HepG2 (cell line): ENCODE measurements around the gene TTLL6. TPM values are rescaled to one million over a fixed set of nuclear protein-coding genes. Genes with fewer than 3 reads are reported as not detected.

Experiments used
- ATAC-seq: fragments of 200-7000 bp; cut with Tn5 transposase; 3 replicates; pipeline ENCODE4 v1.9.1; 2020; ENCODE audit warnings: mild to moderate bottlenecking, moderate library complexity
- BruUV-seq: library from RNA; stranded (reverse); fragments of 400-500 nt; replicated peaks from 2 replicates; lab custom pipeline; 2021; lab: Mats Ljungman, UMichigan
- CTCF ChIA-PET: fragments of 300-600 bp; formaldehyde crosslinking; extraction: SDS; loops from one replicate; lab custom pipeline; 2021; ENCODE audit warnings: low total read pairs, inconsistent platforms, low intra/inter-chr PET ratio; lab: Yijun Ruan, JAX
- POLR2A ChIA-PET: fragments of 350-600 bp; sonication (Branson Sonifier 250); formaldehyde crosslinking; loops from one replicate; lab custom pipeline; 2020; ENCODE audit warnings: antibody characterized with exemption, inconsistent platforms; lab: Yijun Ruan, JAX
- DNase-seq: peaks from one replicate; pipeline ENCODE4 v3.0.0-alpha.2; 2015; ENCODE audit warnings: low spot score
- FAIRE-seq: peaks from 3 replicates; lab custom pipeline; 2011; peaks lifted over from hg19 to GRCh38; lab: Jason Lieb, UNC
- H2AFZ ChIP-seq: one replicate; pipeline ENCODE4 v1.6.1; 2011; ENCODE audit warnings: low read length, inconsistent platforms
- H3K27ac ChIP-seq: fragments of 300-600 bp; 3 replicates; pipeline ENCODE4 v1.8.0; 2011; ENCODE audit warnings: mixed run types, mild to moderate bottlenecking, mixed read lengths, low read length, inconsistent platforms; ENCODE audit not compliant: insufficient read depth; ENCODE audit errors: extremely low read length
- H3K27me3 ChIP-seq, 2 experiments: fragments of 200-600 bp in 1 of 2; 2 replicates in 1 of 2; 3 replicates in 1 of 2; pipeline versions ENCODE4 v1.6.0 to v1.8.0; 2011; ENCODE audit warnings: low read length in 2 of 2, mild to moderate bottlenecking in 2 of 2, moderate library complexity in 2 of 2, inconsistent platforms in 1 of 2; ENCODE audit not compliant: insufficient read depth in 2 of 2, control insufficient read depth in 1 of 2
- H3K36me3 ChIP-seq, 2 experiments: fragments of 200-600 bp in 1 of 2; replicated peaks in 1 of 2; 2 replicates in 1 of 2; 3 replicates in 1 of 2; pipeline versions ENCODE4 v1.5.1 to v1.8.0; 2011; ENCODE audit warnings: low read length in 2 of 2, inconsistent platforms in 1 of 2; ENCODE audit not compliant: insufficient read depth in 2 of 2, control insufficient read depth in 1 of 2
- H3K4me1 ChIP-seq: 2 replicates; pipeline ENCODE4 v1.5.1; 2012; ENCODE audit warnings: low read length, inconsistent platforms; ENCODE audit not compliant: insufficient read depth
- H3K4me2 ChIP-seq: 2 replicates; pipeline ENCODE4 v1.6.0; 2011; ENCODE audit warnings: low read depth, low read length, inconsistent platforms
- H3K4me3 ChIP-seq, 3 experiments: fragments of 200-600 bp in 1 of 3; sonication (generic), shearing (Covaris generic) in 1 of 3; replicated peaks in 1 of 3; 2 replicates each; pipeline ENCODE4 v1.5.1; 2011 to 2016; ENCODE audit warnings: low read length in 3 of 3, inconsistent platforms in 2 of 3, low read depth in 2 of 3, mild to moderate bottlenecking in 2 of 3, control low read depth in 1 of 3, mixed read lengths in 1 of 3; ENCODE audit not compliant: insufficient read depth in 1 of 3
- H3K79me2 ChIP-seq: one replicate; pipeline ENCODE4 v1.6.1; 2011; ENCODE audit warnings: low read length, inconsistent platforms; ENCODE audit not compliant: insufficient read depth
- H3K9ac ChIP-seq: 2 replicates; pipeline ENCODE4 v1.6.0; 2011; ENCODE audit warnings: mild to moderate bottlenecking, low read depth, low read length, inconsistent platforms; ENCODE audit not compliant: insufficient read depth
- H3K9me3 ChIP-seq: 2 replicates; pipeline ENCODE4 v1.5.1; 2012; ENCODE audit warnings: mild to moderate bottlenecking, low read length
- H4K20me1 ChIP-seq: 2 replicates; pipeline ENCODE4 v1.6.0; 2011; ENCODE audit warnings: inconsistent platforms, mild to moderate bottlenecking, low read length, moderate library complexity; ENCODE audit not compliant: insufficient read depth
- ASH2L ChIP-seq: fragments of 300-600, 200-600 bp; sonication (generic); IDR thresholded peaks from 2 replicates; pipeline ENCODE4 v1.7.0; 2017; ENCODE audit warnings: low read depth, mild to moderate bottlenecking, moderate library complexity, mixed read lengths, low read length; ENCODE audit not compliant: insufficient read length
- CBX2 ChIP-seq, 2 experiments: fragments of 200-600 bp in 1 of 2; sonication (generic); formaldehyde crosslinking in 1 of 2; IDR thresholded peaks; 2 replicates each; pipeline versions ENCODE4 v1.7.0 to v1.8.1; 2018 to 2022; ENCODE audit warnings: low read depth in 2 of 2, low read length in 1 of 2, mild to moderate bottlenecking in 1 of 2, missing genetic modification reagents in 1 of 2
- DR1 ChIP-seq: sonication (generic); formaldehyde crosslinking; IDR thresholded peaks from 2 replicates; pipeline ENCODE4 v1.8.0; 2021; ENCODE audit warnings: mild to moderate bottlenecking, missing genetic modification reagents, inconsistent platforms
- FOSL1 ChIP-seq: sonication (generic); formaldehyde crosslinking; IDR thresholded peaks from 2 replicates; pipeline ENCODE4 v1.9.0; 2021; ENCODE audit warnings: missing genetic modification reagents, borderline replicate concordance
- FOXA3 ChIP-seq: IDR thresholded peaks from 2 replicates; pipeline ENCODE4 v1.6.1; 2016; ENCODE audit warnings: missing genetic modification reagents, missing compliant biosample characterization
- HDAC2 ChIP-seq: sonication (generic); formaldehyde crosslinking; IDR thresholded peaks from 2 replicates; pipeline ENCODE4 v1.4.0; 2020; ENCODE audit warnings: missing genetic modification reagents
- MYC ChIP-seq: sonication (generic); formaldehyde crosslinking; IDR thresholded peaks from 2 replicates; pipeline ENCODE4 v1.9.0; 2021; ENCODE audit warnings: missing genetic modification reagents, borderline replicate concordance
- PPARG ChIP-seq: conservative IDR thresholded peaks from 2 replicates; pipeline ENCODE4 v1.6.1; 2016; ENCODE audit warnings: missing biosample characterization, missing genetic modification reagents
- RXRA ChIP-seq: sonication (generic); formaldehyde crosslinking; IDR thresholded peaks from 2 replicates; pipeline ENCODE4 v1.5.1; 2020; ENCODE audit warnings: missing genetic modification reagents
- SKIL ChIP-seq: sonication (generic); formaldehyde crosslinking; IDR thresholded peaks from 2 replicates; pipeline ENCODE4 v1.8.0; 2022; ENCODE audit warnings: missing genetic modification reagents, mild to moderate bottlenecking, moderate library complexity, borderline replicate concordance
- SP1 ChIP-seq, 2 experiments: fragments of 450-650 bp in 1 of 2; sonication (generic) in 1 of 2; formaldehyde crosslinking in 1 of 2; IDR thresholded peaks; 2 replicates each; pipeline versions ENCODE4 v1.4.0 to v1.6.1; 2016 to 2020; ENCODE audit warnings: missing genetic modification reagents in 1 of 2
- SYNCRIP ChIP-seq: fragments of 200-400 bp; formaldehyde crosslinking; IDR thresholded peaks from 2 replicates; pipeline ENCODE4 v1.6.1; 2018; ENCODE audit warnings: mild to moderate bottlenecking, low read depth, low read length; ENCODE audit not compliant: insufficient read depth
- ZNF788 ChIP-seq: sonication (generic); formaldehyde crosslinking; IDR thresholded peaks from 2 replicates; pipeline ENCODE4 v1.5.0; 2020; ENCODE audit warnings: mild to moderate bottlenecking, missing genetic modification reagents, borderline replicate concordance
- WGBS: methylation state at CpG from one replicate; pipeline ENCODE4 v1.1.6; 2017; ENCODE audit warnings: low lambda C conversion rate; 5-methylcytosine and 5-hydroxymethylcytosine counted together
- in situ Hi-C: cut with HindIII; loops from 2 replicates; pipeline ENCODE4 v1.10.0; 2017; ENCODE audit warnings: low pct_unique_long_range_greater_than_20kb; ENCODE audit not compliant: extremely low pct_ligation_motif_present
- intact Hi-C: fragments of 100-400 bp; cut with micrococcal nuclease; formaldehyde crosslinking; loops from one replicate; pipeline ENCODE4 v1.10.0; 2022; ENCODE audit not compliant: unreplicated experiment
- polyA plus RNA-seq, 8 experiments: library from polyadenylated mRNA; depleted of rRNA in 3 of 8; stranded (reverse) in 7 of 8; unstranded in 1 of 8; fragments of >200 nt; fragmentation: Illumina TruSeq in 4 of 8; extraction: Trizol in 4 of 8; gene quantifications; 2 replicates each; pipeline versions ENCODE4 v1.2.1 to v1.2.3, GENCODE V29; 2011 to 2016; ENCODE audit warnings: low read depth in 4 of 8, missing spikeins in 1 of 8, mixed read lengths in 1 of 8; ENCODE audit not compliant: insufficient read depth in 1 of 8
- total RNA-seq, 5 experiments: library from RNA; depleted of rRNA; stranded (reverse); fragments of >200 nt; fragmentation: Illumina TruSeq; extraction: Trizol; gene quantifications; 2 replicates each; pipeline ENCODE4 v1.2.3, GENCODE V29; 2016; ENCODE audit warnings: low read depth in 1 of 5
- TF ChIP-seq, protein P1 (sequence below): sonication (generic); formaldehyde crosslinking; IDR thresholded peaks from 2 replicates; pipeline ENCODE4 v1.5.1; 2020; ENCODE audit warnings: mild to moderate bottlenecking, missing genetic modification reagents, moderate library complexity

TTLL6 gene
- total and polyA plus RNA-seq, 2 of the 13 experiments (the other 11 are each of a cell fraction or from before 2014, with no cell fraction given) = 0.04 to 0.08 TPM

GRCh38 chr17:48799069-48799723 is 17.8 kb downstream of the TTLL6 start:
- H4K20me1 ChIP-seq = no peaks in the 10 kb centered on the region
- FAIRE-seq = no peak
- H3K27ac ChIP-seq = peak overlapping the region; percentile 22
- H3K27me3 ChIP-seq = peaks cover 1 to 3% of the 10 kb centered on the region in 2 experiments; a peak in 2 of 5 replicates
- intact Hi-C loops = no loop called here
- 12% methylated on average over 11 of the region's 11 CpGs for WGBS
- peak overlapping the region in 1 of 3 experiments; percentile 24; a peak in 2 of 6 replicates for H3K4me3 ChIP-seq
- H3K9me3 ChIP-seq = no peaks in the 10 kb centered on the region
- peak overlapping the region; percentile 32; the same call in 1 of the 2 replicates for H3K9ac ChIP-seq
- no peaks in the 10 kb centered on the region for H3K36me3 ChIP-seq
- ChIA-PET POLR2A (interaction anchor here (0.7 to 2.9 kb wide), 8 partner anchors 13 to 1014 kb away, joined by 3 to 9 read pairs (median 3); partner anchors contain the start of genes ATP5MC1 and NFE2L1), CTCF (interaction anchor here (1.8 kb wide), 1 partner anchor 79 kb away, joined by 5 read pairs; no protein-coding TSS in a partner anchor)
- no peak overlapping the region for H2AFZ ChIP-seq
- H3K79me2 ChIP-seq = no peaks in the 10 kb centered on the region
- H3K4me2 ChIP-seq = peak overlapping the region; percentile 72
- ATAC-seq = peak; percentile 45
- BruUV-seq = no TSS peak
- H3K4me1 ChIP-seq = peaks cover 82% of the 10 kb centered on the region
- DNase-seq = peak; percentile 73
- in situ Hi-C loops = no loop called here
- TF ChIP-seq DR1 (CRISPR knock-in tag) = no peak
- 0 out of 2 replicates have a peak, but pooled peaks have one; percentile 38 for TF ChIP-seq SKIL (CRISPR knock-in tag)
- 0 out of 2 replicates have a peak, but pooled peaks have one; percentile 52 for TF ChIP-seq PPARG (CRISPR knock-in tag)
- TF ChIP-seq HDAC2 (CRISPR knock-in tag) = peak; percentile 25; the same call in 1 of the 2 replicates
- TF ChIP-seq CBX2 (IDR thresholded peaks at IDR 0.05; ENCODE audit: low read depth, low read length) = 0 out of 2 replicates have a peak, but pooled peaks have one; percentile 21
- no peak for TF ChIP-seq CBX2 (CRISPR knock-in tag; IDR thresholded peaks at IDR 0.05; ENCODE audit: low read depth)
- TF ChIP-seq, protein P1, sequence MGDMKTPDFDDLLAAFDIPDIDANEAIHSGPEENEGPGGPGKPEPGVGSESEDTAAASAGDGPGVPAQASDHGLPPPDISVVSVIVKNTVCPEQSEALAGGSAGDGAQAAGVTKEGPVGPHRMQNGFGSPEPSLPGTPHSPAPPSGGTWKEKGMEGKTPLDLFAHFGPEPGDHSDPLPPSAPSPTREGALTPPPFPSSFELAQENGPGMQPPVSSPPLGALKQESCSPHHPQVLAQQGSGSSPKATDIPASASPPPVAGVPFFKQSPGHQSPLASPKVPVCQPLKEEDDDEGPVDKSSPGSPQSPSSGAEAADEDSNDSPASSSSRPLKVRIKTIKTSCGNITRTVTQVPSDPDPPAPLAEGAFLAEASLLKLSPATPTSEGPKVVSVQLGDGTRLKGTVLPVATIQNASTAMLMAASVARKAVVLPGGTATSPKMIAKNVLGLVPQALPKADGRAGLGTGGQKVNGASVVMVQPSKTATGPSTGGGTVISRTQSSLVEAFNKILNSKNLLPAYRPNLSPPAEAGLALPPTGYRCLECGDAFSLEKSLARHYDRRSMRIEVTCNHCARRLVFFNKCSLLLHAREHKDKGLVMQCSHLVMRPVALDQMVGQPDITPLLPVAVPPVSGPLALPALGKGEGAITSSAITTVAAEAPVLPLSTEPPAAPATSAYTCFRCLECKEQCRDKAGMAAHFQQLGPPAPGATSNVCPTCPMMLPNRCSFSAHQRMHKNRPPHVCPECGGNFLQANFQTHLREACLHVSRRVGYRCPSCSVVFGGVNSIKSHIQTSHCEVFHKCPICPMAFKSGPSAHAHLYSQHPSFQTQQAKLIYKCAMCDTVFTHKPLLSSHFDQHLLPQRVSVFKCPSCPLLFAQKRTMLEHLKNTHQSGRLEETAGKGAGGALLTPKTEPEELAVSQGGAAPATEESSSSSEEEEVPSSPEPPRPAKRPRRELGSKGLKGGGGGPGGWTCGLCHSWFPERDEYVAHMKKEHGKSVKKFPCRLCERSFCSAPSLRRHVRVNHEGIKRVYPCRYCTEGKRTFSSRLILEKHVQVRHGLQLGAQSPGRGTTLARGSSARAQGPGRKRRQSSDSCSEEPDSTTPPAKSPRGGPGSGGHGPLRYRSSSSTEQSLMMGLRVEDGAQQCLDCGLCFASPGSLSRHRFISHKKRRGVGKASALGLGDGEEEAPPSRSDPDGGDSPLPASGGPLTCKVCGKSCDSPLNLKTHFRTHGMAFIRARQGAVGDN (CRISPR knock-in tag) = peak; percentile 85
- TF ChIP-seq RXRA (CRISPR knock-in tag) = 0 out of 2 replicates have a peak, but pooled peaks have one; percentile 30
- peak; percentile 28; the same call in 1 of the 2 replicates for TF ChIP-seq FOXA3 (CRISPR knock-in tag)
- TF ChIP-seq SYNCRIP = no peak
- 0 out of 2 replicates have a peak, but pooled peaks have one; percentile 47 for TF ChIP-seq ZNF788 (CRISPR knock-in tag)
- no peak for TF ChIP-seq FOSL1 (CRISPR knock-in tag)
- peak; percentile 62; the same call in 1 of the 2 replicates for TF ChIP-seq MYC (CRISPR knock-in tag)
- no peak for TF ChIP-seq SP1 (IDR thresholded peaks at IDR 0.05)
- no peak for TF ChIP-seq SP1 (CRISPR knock-in tag; IDR thresholded peaks at IDR 0.05)
- peak; percentile 40 for TF ChIP-seq ASH2L
